A549 (cell line): ENCODE data around the gene ZBTB38. TPM values are rescaled to one million over a fixed set of nuclear protein-coding genes. Genes with fewer than 3 reads are reported as not detected.

Experiments
- ATAC-seq, 2 experiments: fragments of 200-7000 bp in 1 of 2; fragments of >200 bp in 1 of 2; cut with Nextera tagmentation in 1 of 2; cut with Tn5 transposase in 1 of 2; 3 replicates each; pipeline versions ENCODE4 v1.8.0 to v1.9.1; 2018 to 2020; ENCODE audit warnings: mild to moderate bottlenecking in 1 of 2, moderate library complexity in 1 of 2
- CTCF ChIA-PET: fragments of 300-600 bp; sonication (Branson Sonifier 250); formaldehyde crosslinking; extraction: SDS; loops from one replicate; lab custom pipeline; 2021; ENCODE audit warnings: antibody characterized with exemption, inconsistent platforms; lab: Yijun Ruan, JAX
- POLR2A ChIA-PET: fragments of 350-600 bp; formaldehyde crosslinking; extraction: SDS; loops from one replicate; lab custom pipeline; 2021; ENCODE audit warnings: antibody characterized with exemption, inconsistent platforms; lab: Yijun Ruan, JAX
- DNase-seq, 2 experiments: peaks; one replicate each; pipeline versions ENCODE4 v3.0.0 to v3.0.0-alpha.2; 2011 to 2016; ENCODE audit warnings: low read depth in 1 of 2, low spot score in 1 of 2
- FAIRE-seq: peaks from 2 replicates; lab custom pipeline; 2011; peaks lifted over from hg19 to GRCh38; lab: Jason Lieb, UNC
- H3K27ac ChIP-seq, 2 experiments: fragments of >200 bp; sonication (Bioruptor Twin); formaldehyde crosslinking; 3 replicates each; pipeline ENCODE4 v1.5.1; 2016 to 2017
- H3K4me1 ChIP-seq: fragments of >200 bp; sonication (Bioruptor Twin); formaldehyde crosslinking; 3 replicates; pipeline ENCODE4 v1.6.1; 2016
- H3K4me2 ChIP-seq: fragments of >200 bp; sonication (Bioruptor Twin); formaldehyde crosslinking; 3 replicates; pipeline ENCODE4 v1.6.1; 2016
- H3K4me3 ChIP-seq: fragments of >200 bp; sonication (Bioruptor Twin); formaldehyde crosslinking; 3 replicates; pipeline ENCODE4 v1.5.1; 2016
- H3K9me3 ChIP-seq: fragments of >200 bp; sonication (Bioruptor Twin); formaldehyde crosslinking; 3 replicates; pipeline ENCODE4 v1.6.1; 2016
- CHD4 ChIP-seq: fragments of 200-600 bp; sonication (generic); IDR thresholded peaks from 2 replicates; pipeline ENCODE4 v1.6.1; 2016; ENCODE audit warnings: antibody characterized with exemption, mild to moderate bottlenecking, borderline replicate concordance
- EHF ChIP-seq: fragments of 250-450 bp; sonication (Bioruptor Pico); IDR thresholded peaks from 2 replicates; pipeline ENCODE4 v1.5.0; 2020; ENCODE audit warnings: mild to moderate bottlenecking
- ELK1 ChIP-seq: fragments of 150-350 bp; IDR thresholded peaks from 2 replicates; pipeline ENCODE4 v1.6.1; 2014; ENCODE audit warnings: low read depth, mild to moderate bottlenecking, low read length
- EP300 ChIP-seq, 2 experiments: fragments of >200 bp; sonication (Bioruptor Twin); formaldehyde crosslinking; IDR thresholded peaks; 2 replicates in 1 of 2; 3 replicates in 1 of 2; pipeline ENCODE4 v1.6.1; 2016 to 2017
- FOSL2 ChIP-seq, 2 experiments: fragments of 450-650 bp in 1 of 2; fragments of >200 bp in 1 of 2; sonication (Bioruptor Twin) in 1 of 2; formaldehyde crosslinking; IDR thresholded peaks; 2 replicates each; pipeline versions ENCODE4 v1.5.0 to v1.6.1; 2016 to 2020; ENCODE audit warnings: mild to moderate bottlenecking in 1 of 2, moderate library complexity in 1 of 2
- FOXS1 ChIP-seq: fragments of 250-450 bp; sonication (Bioruptor Pico); IDR thresholded peaks from 2 replicates; pipeline ENCODE4 v1.5.0; 2020; ENCODE audit warnings: mild to moderate bottlenecking, moderate library complexity
- HES2 ChIP-seq: fragments of >200 bp; sonication (Bioruptor Twin); formaldehyde crosslinking; IDR thresholded peaks from 2 replicates; pipeline ENCODE4 v1.6.1; 2016
- HOXB13 ChIP-seq: fragments of 250-450 bp; sonication (Bioruptor Pico); IDR thresholded peaks from 2 replicates; pipeline ENCODE4 v1.5.0; 2020; ENCODE audit warnings: low read depth, mild to moderate bottlenecking, moderate library complexity
- HOXB5 ChIP-seq: fragments of 250-450 bp; sonication (Bioruptor Pico); IDR thresholded peaks from 2 replicates; pipeline ENCODE4 v1.5.0; 2020; ENCODE audit warnings: mild to moderate bottlenecking, moderate library complexity
- MAX ChIP-seq: IDR thresholded peaks from 2 replicates; pipeline ENCODE4 v1.6.1; 2012
- MAZ ChIP-seq: fragments of 150-350 bp; IDR thresholded peaks from 2 replicates; pipeline ENCODE4 v1.6.1; 2014; ENCODE audit warnings: antibody characterized with exemption, low read depth, low read length, borderline replicate concordance
- MYC ChIP-seq: IDR thresholded peaks from 2 replicates; pipeline ENCODE4 v1.6.1; 2012; ENCODE audit warnings: mild to moderate bottlenecking, inconsistent platforms, low read length, improper control_type of control experiment, borderline replicate concordance
- NPAS2 ChIP-seq: fragments of 250-450 bp; sonication (Bioruptor Pico); IDR thresholded peaks from 2 replicates; pipeline ENCODE4 v1.8.0; 2022; ENCODE audit warnings: mild to moderate bottlenecking, moderate library complexity, borderline replicate concordance
- NR3C1 ChIP-seq: fragments of >200 bp; sonication (Bioruptor Twin); formaldehyde crosslinking; IDR thresholded peaks from 3 replicates; pipeline ENCODE4 v1.6.1; 2017
- POLR2A ChIP-seq: IDR thresholded peaks from 2 replicates; pipeline ENCODE4 v1.6.1; 2012; ENCODE audit warnings: mild to moderate bottlenecking, low read length
- RARB ChIP-seq: fragments of 250-450 bp; sonication (Bioruptor Pico); IDR thresholded peaks from 2 replicates; pipeline ENCODE4 v1.8.0; 2021; ENCODE audit warnings: mild to moderate bottlenecking, moderate library complexity
- RCOR1 ChIP-seq: fragments of 150-350 bp; IDR thresholded peaks from 2 replicates; pipeline ENCODE4 v1.6.1; 2014; ENCODE audit warnings: antibody characterized with exemption, low read length, low read depth
- TFCP2L1 ChIP-seq: fragments of 250-450 bp; sonication (Bioruptor Pico); IDR thresholded peaks from 2 replicates; pipeline ENCODE4 v1.5.0; 2021; ENCODE audit warnings: mild to moderate bottlenecking
- ZC3H11A ChIP-seq: fragments of 450-650 bp; IDR thresholded peaks from 2 replicates; pipeline ENCODE4 v1.6.1; 2014; ENCODE audit warnings: antibody characterized with exemption, mild to moderate bottlenecking
- ZFP36 ChIP-seq: fragments of 450-650 bp; IDR thresholded peaks from 2 replicates; pipeline ENCODE4 v1.6.1; 2014; ENCODE audit warnings: borderline replicate concordance; ENCODE audit not compliant: partially characterized antibody
- ZNF302 ChIP-seq: fragments of 250-450 bp; sonication (Bioruptor Pico); IDR thresholded peaks from 2 replicates; pipeline ENCODE4 v1.9.0; 2021; ENCODE audit warnings: inconsistent platforms, mild to moderate bottlenecking, moderate library complexity
- polyA plus RNA-seq, 4 experiments: library from polyadenylated mRNA; depleted of rRNA in 3 of 4; stranded (reverse); fragments of >200 nt; fragmentation: RNase III in 1 of 4; extraction: RNeasy Plus Mini Kit Qiagen cat#74134 plus additional on column Dnase treatment in 1 of 4; gene quantifications; 2 replicates in 3 of 4; 3 replicates in 1 of 4; pipeline ENCODE4 v1.2.3, GENCODE V29; 2011 to 2017

The ZBTB38 gene
- polyA plus RNA-seq, 2 of the 4 experiments (the other 2 are of a cell fraction), result 72.0 to 110 TPM

GRCh38 chr3:141370065-141370533 is 1.8 kb downstream of the ZBTB38 start (continued):
- TF ChIP-seq ZFP36 (no peak), CHD4 (no peak), ELK1 (no peak), MAZ (no peak), NPAS2 (no peak)

- H3K27ac ChIP-seq, result peak overlapping the region; percentile 99 to 100
- no peak for ATAC-seq
- ChIA-PET CTCF (interaction anchor here (0.8 to 3.0 kb wide), 10 partner anchors 11 to 189 kb away, joined by 3 to 19 read pairs (median 3); no protein-coding TSS in a partner anchor), POLR2A (no interaction called here)
- DNase-seq, result no peak
- TF ChIP-seq ZNF302 (no peak), FOSL2 (IDR thresholded peaks at IDR 0.05) (no peak), FOSL2 (CRISPR knock-in tag; IDR thresholded peaks at IDR 0.05) (no peak), NPAS2 (no peak), RARB (CRISPR knock-in tag) (no peak)
- peaks cover 92% of the 10 kb centered on the region for H3K4me1 ChIP-seq
- no peak for FAIRE-seq
- H3K4me3 ChIP-seq, result no peak overlapping the region
- peaks cover 3% of the 10 kb centered on the region; the same call in 1 of the 3 replicates for H3K9me3 ChIP-seq
- peak overlapping the region; percentile 29; the same call in 1 of the 3 replicates for H3K4me2 ChIP-seq
Measured at GRCh38 chr3:141371882-141372281, 3.6 kb downstream of the ZBTB38 start.

- no peak overlapping the region for H3K4me3 ChIP-seq
- peak overlapping the region; percentile 99 to 100 for H3K27ac ChIP-seq
- ChIA-PET POLR2A (no interaction called here), CTCF (interaction anchor here (0.8 to 3.0 kb wide), 10 partner anchors 11 to 88 kb away, joined by 3 to 19 read pairs (median 4); no protein-coding TSS in a partner anchor)
- no peak for TF ChIP-seq EP300 (IDR thresholded peaks at IDR 0.05)
- TF ChIP-seq HOXB13, result no peak
- no peak for TF ChIP-seq EHF
- no peak for TF ChIP-seq RCOR1
- no peak for TF ChIP-seq MYC
- no peak for TF ChIP-seq ZC3H11A
- no peak for TF ChIP-seq ZFP36
- TF ChIP-seq HOXB5 (CRISPR knock-in tag), result no peak
- ATAC-seq, result no peak
- H3K4me2 ChIP-seq, result peak overlapping the region; percentile 50; the same call in 2 of the 3 replicates
- FAIRE-seq, result no peak
- no peak for DNase-seq
- peaks cover 88% of the 10 kb centered on the region for H3K4me1 ChIP-seq
- H3K9me3 ChIP-seq, result peaks cover 3% of the 10 kb centered on the region; the same call in 1 of the 3 replicates
Measured at GRCh38 chr3:141372656-141373055, 4.4 kb downstream of the ZBTB38 start.

GRCh38 chr3:141373232-141373631 is 4.9 kb downstream of the ZBTB38 start:
- Histone ChIP-seq H3K4me1 (peaks cover 84% of the 10 kb centered on the region), H3K27ac (peak overlapping the region; percentile 99 to 100), H3K4me2 (0 out of 3 replicates have a peak overlapping the region, but pooled peaks have one; percentile 50), H3K4me3 (no peak overlapping the region), H3K9me3 (peaks cover 3% of the 10 kb centered on the region; the same call in 1 of the 3 replicates)
- ChIA-PET CTCF (interaction anchor here (0.8 to 3.0 kb wide), 7 partner anchors 11 to 82 kb away, joined by 3 to 19 read pairs (median 5); no protein-coding TSS in a partner anchor), POLR2A (no interaction called here)
- ATAC-seq (no peak), DNase-seq (no peak), FAIRE-seq (no peak)
- TF ChIP-seq HES2 (no peak), FOXS1 (CRISPR knock-in tag) (no peak), POLR2A (no peak), NR3C1 (no peak), MAX (no peak), TFCP2L1 (CRISPR knock-in tag) (no peak)
